HEK293 (cell line): ENCODE data around the gene BLVRB.

Experiments
- CTCF ChIA-PET: fragments of 350-600 bp; formaldehyde crosslinking; extraction: SDS; loops from one replicate; lab custom pipeline; 2021; ENCODE audit warnings: antibody characterized with exemption; lab: Yijun Ruan, JAX
- POLR2A ChIA-PET: fragments of 300-600 bp; formaldehyde crosslinking; extraction: SDS; loops from one replicate; lab custom pipeline; 2020; ENCODE audit warnings: antibody characterized with exemption, inconsistent platforms; lab: Yijun Ruan, JAX
- H3K27ac ChIP-seq: fragments of 200-500 bp; sonication (Bioruptor generic); 2 replicates; pipeline ENCODE4 v1.5.1; 2014; ENCODE audit warnings: low read depth, low read length, control low read depth, inconsistent platforms; ENCODE audit errors: extremely low read depth
- H3K36me3 ChIP-seq, 2 experiments: fragments of 200-500 bp in 1 of 2; sonication (Bioruptor generic) in 1 of 2; 1 replicate in 1 of 2; 2 replicates in 1 of 2; pipeline ENCODE4 v1.5.1; 2014 to 2017; ENCODE audit warnings: inconsistent platforms in 2 of 2, low read length in 2 of 2; ENCODE audit not compliant: control insufficient read depth in 2 of 2, insufficient read depth in 1 of 2
- H3K4me1 ChIP-seq: fragments of 200-500 bp; sonication (Bioruptor generic); 2 replicates; pipeline ENCODE4 v1.5.1; 2014; ENCODE audit warnings: mild to moderate bottlenecking, low read length, inconsistent platforms; ENCODE audit not compliant: control insufficient read depth, insufficient read depth
- H3K4me3 ChIP-seq: 2 replicates; pipeline ENCODE4 v1.5.1; 2011; ENCODE audit warnings: low read depth, mild to moderate bottlenecking, control low read depth, low read length, moderate library complexity
- H3K9me3 ChIP-seq: fragments of 200-500 bp; sonication (Bioruptor generic); 2 replicates; pipeline ENCODE4 v1.5.1; 2014; ENCODE audit warnings: low read depth, low read length, inconsistent platforms; ENCODE audit not compliant: control insufficient read depth, insufficient read depth
- PRDM6 ChIP-seq: fragments of 450-650 bp; formaldehyde crosslinking; IDR thresholded peaks from 2 replicates; pipeline ENCODE4 v1.5.1; 2017; ENCODE audit warnings: missing biosample characterization, missing genetic modification characterization
- REPIN1 ChIP-seq: fragments of 450-650 bp; formaldehyde crosslinking; IDR thresholded peaks from 2 replicates; pipeline ENCODE4 v1.5.1; 2017; ENCODE audit warnings: missing biosample characterization, missing genetic modification characterization, low read depth
- SP7 ChIP-seq: fragments of 450-650 bp; formaldehyde crosslinking; IDR thresholded peaks from 2 replicates; pipeline ENCODE4 v1.5.1; 2016; ENCODE audit warnings: missing biosample characterization, missing genetic modification characterization
- TSHZ1 ChIP-seq: fragments of 450-650 bp; formaldehyde crosslinking; IDR thresholded peaks from 2 replicates; pipeline ENCODE4 v1.5.1; 2016; ENCODE audit warnings: missing biosample characterization, missing genetic modification characterization, borderline replicate concordance
- ZBTB17 ChIP-seq: fragments of 450-650 bp; formaldehyde crosslinking; IDR thresholded peaks from 2 replicates; pipeline ENCODE4 v1.5.1; 2016; ENCODE audit warnings: missing biosample characterization, missing genetic modification characterization
- ZBTB48 ChIP-seq: fragments of 450-650 bp; formaldehyde crosslinking; IDR thresholded peaks from 2 replicates; pipeline ENCODE4 v1.5.1; 2016; ENCODE audit warnings: missing biosample characterization, missing genetic modification characterization
- ZFHX2 ChIP-seq: fragments of 450-650 bp; formaldehyde crosslinking; conservative IDR thresholded peaks from 2 replicates; pipeline ENCODE4 v1.5.1; 2016; ENCODE audit warnings: missing biosample characterization, missing genetic modification characterization
- ZFP41 ChIP-seq: fragments of 450-650 bp; formaldehyde crosslinking; IDR thresholded peaks from 2 replicates; pipeline ENCODE4 v1.5.1; 2016; ENCODE audit warnings: missing biosample characterization, missing genetic modification characterization, borderline replicate concordance
- ZFP69B ChIP-seq: fragments of 450-650 bp; formaldehyde crosslinking; IDR thresholded peaks from 2 replicates; pipeline ENCODE4 v1.5.1; 2016; ENCODE audit warnings: missing biosample characterization, missing genetic modification characterization
- ZNF140 ChIP-seq: fragments of 450-650 bp; formaldehyde crosslinking; IDR thresholded peaks from 2 replicates; pipeline ENCODE4 v1.5.1; 2016; ENCODE audit warnings: missing biosample characterization, missing genetic modification characterization
- ZNF174 ChIP-seq: fragments of 450-650 bp; formaldehyde crosslinking; IDR thresholded peaks from 2 replicates; pipeline ENCODE4 v1.5.0; 2017; ENCODE audit warnings: missing biosample characterization, mild to moderate bottlenecking, missing genetic modification characterization
- ZNF184 ChIP-seq: fragments of 450-650 bp; IDR thresholded peaks from 2 replicates; pipeline ENCODE4 v1.5.1; 2018; ENCODE audit warnings: missing biosample characterization, mild to moderate bottlenecking, missing genetic modification characterization
- ZNF2 ChIP-seq: fragments of 450-650 bp; formaldehyde crosslinking; IDR thresholded peaks from 2 replicates; pipeline ENCODE4 v1.5.1; 2016; ENCODE audit warnings: missing biosample characterization, missing genetic modification characterization
- ZNF266 ChIP-seq: fragments of 450-650 bp; formaldehyde crosslinking; IDR thresholded peaks from 2 replicates; pipeline ENCODE4 v1.5.1; 2016; ENCODE audit warnings: missing biosample characterization, missing genetic modification characterization, low read depth
- ZNF366 ChIP-seq: fragments of 450-650 bp; formaldehyde crosslinking; conservative IDR thresholded peaks from 2 replicates; pipeline ENCODE4 v1.5.1; 2016; ENCODE audit warnings: missing biosample characterization, missing genetic modification characterization
- ZNF423 ChIP-seq: fragments of 450-650 bp; formaldehyde crosslinking; IDR thresholded peaks from 2 replicates; pipeline ENCODE4 v1.5.1; 2016; ENCODE audit warnings: missing biosample characterization, missing genetic modification characterization
- ZNF473 ChIP-seq: fragments of 450-650 bp; formaldehyde crosslinking; IDR thresholded peaks from 2 replicates; pipeline ENCODE4 v1.5.1; 2017; ENCODE audit warnings: missing biosample characterization, missing genetic modification characterization
- ZNF548 ChIP-seq: fragments of 450-650 bp; formaldehyde crosslinking; IDR thresholded peaks from 2 replicates; pipeline ENCODE4 v1.5.1; 2016; ENCODE audit warnings: missing biosample characterization, missing genetic modification characterization
- ZNF555 ChIP-seq: fragments of 450-650 bp; formaldehyde crosslinking; conservative IDR thresholded peaks from 2 replicates; pipeline ENCODE4 v1.5.1; 2017; ENCODE audit warnings: missing biosample characterization, mild to moderate bottlenecking, missing genetic modification characterization, inconsistent platforms
- ZNF560 ChIP-seq: fragments of 450-650 bp; formaldehyde crosslinking; IDR thresholded peaks from 2 replicates; pipeline ENCODE4 v1.5.1; 2017; ENCODE audit warnings: missing biosample characterization, missing genetic modification characterization, borderline replicate concordance
- ZNF610 ChIP-seq: fragments of 450-650 bp; formaldehyde crosslinking; IDR thresholded peaks from 2 replicates; pipeline ENCODE4 v1.5.1; 2016; ENCODE audit warnings: missing biosample characterization, missing genetic modification characterization, borderline replicate concordance
- ZNF629 ChIP-seq: fragments of 450-650 bp; formaldehyde crosslinking; IDR thresholded peaks from 2 replicates; pipeline ENCODE4 v1.5.1; 2017; ENCODE audit warnings: missing biosample characterization, missing genetic modification characterization
- ZNF658 ChIP-seq: fragments of 450-650 bp; formaldehyde crosslinking; IDR thresholded peaks from 2 replicates; pipeline ENCODE4; 2016; ENCODE audit warnings: missing biosample characterization, missing genetic modification characterization
- ZNF692 ChIP-seq: fragments of 450-650 bp; formaldehyde crosslinking; IDR thresholded peaks from 2 replicates; pipeline ENCODE4 v1.5.1; 2016; ENCODE audit warnings: missing biosample characterization, missing genetic modification characterization
- ZNF776 ChIP-seq: fragments of 450-650 bp; formaldehyde crosslinking; IDR thresholded peaks from 2 replicates; pipeline ENCODE4 v1.5.0; 2017; ENCODE audit warnings: missing biosample characterization, missing genetic modification characterization, borderline replicate concordance
- ZXDB ChIP-seq: fragments of 450-650 bp; formaldehyde crosslinking; IDR thresholded peaks from 2 replicates; pipeline ENCODE4 v1.5.1; 2016; ENCODE audit warnings: missing biosample characterization, missing genetic modification characterization

Gene BLVRB

GRCh38 chr19:40510526-40511115, 45.1 kb upstream of the BLVRB start (continued):
- TF ChIP-seq ZNF692 (tag by site-specific recombination) (peak; percentile 67; the same call in 1 of the 2 replicates), ZNF184 (tag by site-specific recombination) (no peak), ZNF423 (no peak), ZXDB (tag by site-specific recombination) (no peak), ZNF266 (0 out of 2 replicates have a peak, but pooled peaks have one; percentile 4), ZBTB17 (tag by site-specific recombination) (peak; percentile 38; the same call in 1 of the 2 replicates), SP7 (no peak), ZNF658 (no peak), ZNF548 (no peak), ZNF366 (peak; percentile 45)

DNA sequence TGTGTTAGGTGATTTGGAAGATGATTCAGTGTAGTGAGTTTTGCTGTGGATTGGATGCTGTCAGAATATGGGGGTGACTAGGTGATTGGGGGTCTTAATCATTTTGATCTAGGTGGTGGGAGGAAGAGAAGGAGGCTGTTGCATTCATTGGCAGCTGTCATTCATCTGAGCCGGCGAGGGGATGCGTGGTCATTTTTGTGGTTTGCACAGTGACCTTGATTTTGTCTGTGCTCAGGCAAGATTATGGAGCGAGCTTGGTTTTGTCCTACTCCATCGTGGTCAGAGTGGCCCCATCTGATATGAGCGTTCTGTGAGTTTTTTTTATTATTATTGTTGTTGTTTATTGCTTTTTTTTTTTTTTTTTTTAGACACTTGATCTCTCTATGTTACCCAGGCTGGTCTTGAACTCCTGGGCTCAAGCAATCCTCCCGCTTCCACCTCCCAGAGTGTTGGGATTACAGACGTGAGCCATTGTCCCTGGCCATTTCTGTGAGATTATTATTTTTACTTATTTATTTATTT, 43.3 kb upstream of the BLVRB start:
- POLR2A ChIA-PET = interaction anchor here (0.6 to 1.5 kb wide), 2 partner anchors 83 to 112 kb away, joined by 3 to 10 read pairs; partner anchors contain the start of gene SERTAD1
- TF ChIP-seq ZNF473 (tag by site-specific recombination) = no peak
- TF ChIP-seq REPIN1 (tag by site-specific recombination) = peak; percentile 96
- peak; percentile 28; the same call in 1 of the 2 replicates for TF ChIP-seq TSHZ1 (tag by site-specific recombination)
- no peaks in the 10 kb centered on the region; a peak in 1 of 3 replicates for H3K36me3 ChIP-seq
- H3K4me1 ChIP-seq = no peaks in the 10 kb centered on the region
- no peak overlapping the region for H3K27ac ChIP-seq
- no peaks in the 10 kb centered on the region for H3K9me3 ChIP-seq
- no peak overlapping the region for H3K4me3 ChIP-seq
- CTCF ChIA-PET = interaction anchor here (1.0 to 2.6 kb wide), 3 partner anchors 11 to 204 kb away, joined by 3 to 9 read pairs (median 3); partner anchors contain the start of gene BLVRB

- POLR2A ChIA-PET = interaction anchor here (0.7 kb wide), 1 partner anchor 87 kb away, joined by 3 read pairs; no protein-coding TSS in a partner anchor
- no peaks in the 10 kb centered on the region for H3K9me3 ChIP-seq
- no peaks in the 10 kb centered on the region for H3K4me1 ChIP-seq
- no peak overlapping the region for H3K4me3 ChIP-seq
- H3K36me3 ChIP-seq = no peaks in the 10 kb centered on the region; a peak in 1 of 3 replicates
- no peak overlapping the region for H3K27ac ChIP-seq
- CTCF ChIA-PET = interaction anchor here (0.5 to 0.9 kb wide), 3 partner anchors 12 to 1007 kb away, joined by 3 read pairs; no protein-coding TSS in a partner anchor
- TF ChIP-seq ZFP41 (no peak), ZNF629 (tag by site-specific recombination) (no peak), ZNF174 (tag by site-specific recombination) (no peak), ZNF555 (tag by site-specific recombination) (no peak), ZNF140 (tag by site-specific recombination) (no peak), ZNF610 (no peak), ZFHX2 (no peak), ZFP69B (tag by site-specific recombination) (no peak), ZNF2 (tag by site-specific recombination) (no peak), ZBTB48 (tag by site-specific recombination) (no peak), ZNF776 (tag by site-specific recombination) (no peak), PRDM6 (tag by site-specific recombination) (no peak), ZNF692 (tag by site-specific recombination) (no peak), ZNF560 (tag by site-specific recombination) (no peak), ZXDB (tag by site-specific recombination) (no peak)
Measured at GRCh38 chr19:40507892-40508291, 42.3 kb upstream of the BLVRB start.
